NCI-H345 treated with DMSO at 0.1 percent for 48 hours (cell line): ENCODE data around the gene OTUD7B.
A peak's percentile ranks its signal among the peaks of the same experiment; 100 is the strongest.

Experiments used
- DNase-seq: peaks from one replicate; lab custom pipeline; 2025; ENCODE audit not compliant: unreplicated experiment; lab: John Stamatoyannopoulos, UW

Gene OTUD7B

DNA sequence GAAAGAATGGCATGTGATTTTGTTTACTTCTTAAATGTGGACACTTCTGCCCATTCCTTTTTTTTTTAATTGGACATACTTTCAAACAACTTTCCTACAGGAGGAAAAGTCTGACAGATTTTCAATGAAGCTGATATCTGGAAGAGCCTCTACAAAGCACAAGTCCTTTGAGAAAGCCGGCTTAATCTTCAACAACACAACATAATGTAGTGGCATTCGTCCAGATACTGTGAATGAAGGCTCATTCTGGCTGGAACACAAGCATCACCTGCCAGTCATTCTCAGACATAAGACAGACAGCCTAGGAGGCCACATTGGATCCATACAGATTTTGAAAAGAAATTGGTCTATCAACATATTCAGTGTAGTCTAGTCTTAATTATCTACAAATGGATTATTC, 4.9 kb downstream of the OTUD7B start:
- DNase-seq = no peak

DNA sequence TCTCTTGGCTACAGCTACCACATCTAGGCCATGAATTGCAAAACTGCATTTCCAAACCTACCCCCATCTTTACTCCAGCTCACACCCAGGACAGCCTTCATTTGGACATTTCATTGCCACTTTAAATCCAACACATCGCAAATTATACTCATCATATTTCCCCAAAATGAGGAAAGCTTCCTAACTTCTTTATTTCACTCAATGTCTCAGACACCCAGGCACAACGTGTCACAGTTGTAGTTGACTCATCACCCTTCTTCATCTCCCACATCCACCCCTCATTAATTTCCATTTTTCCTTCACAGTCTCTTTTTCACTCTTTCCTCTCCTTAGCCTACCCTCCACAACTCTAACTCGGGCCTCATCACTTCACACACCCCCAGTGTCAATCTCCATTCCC, 6.7 kb downstream of the OTUD7B start:
- no peak for DNase-seq

DNA sequence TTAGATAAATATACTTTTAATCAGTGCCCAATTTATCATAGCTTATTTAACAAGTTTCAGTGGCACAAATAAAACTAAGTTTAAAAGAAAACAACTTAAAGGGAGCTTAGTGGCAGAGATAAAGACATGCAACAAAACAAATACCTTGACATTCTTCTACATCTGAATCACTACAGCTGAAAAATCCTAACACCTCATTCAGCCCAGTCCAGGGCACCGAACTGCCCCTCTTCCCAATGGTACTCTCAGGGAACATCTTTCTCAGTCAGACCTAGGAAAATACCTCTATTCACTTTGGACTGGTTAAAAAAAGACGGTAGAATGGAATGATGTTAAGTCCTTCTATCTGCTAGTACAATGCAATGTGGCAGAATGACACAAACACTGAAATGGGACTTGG, 8.3 kb downstream of the OTUD7B start:
- DNase-seq = no peak

DNA sequence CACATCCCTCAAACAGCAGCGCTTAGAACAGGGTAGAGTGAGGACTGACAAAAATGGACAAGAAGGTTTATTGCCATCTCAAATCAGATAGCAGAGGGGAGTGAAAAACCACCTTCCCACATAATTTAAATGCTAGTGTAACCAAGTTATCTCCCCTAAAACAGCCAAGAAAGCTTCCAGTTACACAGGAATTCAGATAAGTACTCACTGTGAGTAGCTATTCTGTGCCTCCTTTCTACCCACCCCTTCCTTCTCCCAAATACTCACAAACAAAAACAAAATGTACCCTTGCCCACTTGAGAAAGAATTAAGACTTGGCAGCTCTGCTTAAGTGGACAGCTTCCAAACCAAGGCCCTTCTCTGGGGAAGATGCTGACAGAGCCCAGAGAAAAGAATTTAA, 9.1 kb downstream of the OTUD7B start:
- no peak for DNase-seq

DNA sequence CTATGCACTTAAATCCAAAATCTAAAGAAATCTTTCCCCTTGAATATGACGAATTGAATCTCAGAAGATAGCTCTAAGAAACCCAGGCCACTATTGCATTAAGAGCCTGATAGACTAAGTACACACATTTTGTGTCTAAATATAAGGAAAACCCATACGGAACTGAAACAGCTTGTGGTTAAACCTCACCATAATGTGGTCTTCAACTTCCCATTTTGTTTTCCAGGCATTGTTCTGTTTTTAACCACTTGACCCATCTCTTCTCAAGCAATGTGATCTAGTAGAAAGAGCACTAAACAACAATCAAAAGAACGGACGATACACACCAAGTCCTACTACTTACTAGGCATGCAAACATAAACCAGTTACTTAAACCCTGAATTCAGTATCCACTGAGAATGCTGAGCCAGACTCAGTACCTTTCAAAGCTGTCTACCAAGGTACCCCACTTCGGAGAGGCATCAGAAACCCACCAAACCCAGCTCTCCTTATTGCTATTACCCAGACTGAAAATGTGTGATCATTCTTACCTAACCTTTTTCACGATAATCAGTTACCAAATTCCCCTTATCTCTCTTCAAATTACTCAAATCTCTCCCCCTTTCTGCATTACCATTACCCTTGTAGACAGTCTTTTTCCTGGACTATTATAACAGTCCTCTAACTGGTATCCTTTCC, 12.8 kb downstream of the OTUD7B start:
- no peak for DNase-seq

DNA sequence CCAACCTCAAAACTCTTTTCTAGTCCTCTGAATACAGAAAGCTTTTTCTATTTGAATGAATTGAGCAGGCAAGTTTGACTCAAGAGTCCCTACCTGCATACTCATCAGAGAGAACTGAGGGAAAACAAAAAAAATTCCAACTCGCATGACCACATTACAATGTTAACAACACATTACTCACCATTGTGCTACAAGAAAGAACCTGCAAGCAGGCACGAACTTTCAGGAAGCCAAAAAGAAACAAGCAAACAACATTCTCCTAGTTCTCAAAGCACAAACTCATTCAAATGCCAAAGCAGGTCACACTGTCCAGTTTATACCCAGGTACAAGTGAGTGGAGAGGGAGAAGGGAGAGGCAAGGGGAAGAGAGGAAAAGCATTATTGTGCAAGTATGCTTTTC, 14.6 kb downstream of the OTUD7B start:
- no peak for DNase-seq

DNA sequence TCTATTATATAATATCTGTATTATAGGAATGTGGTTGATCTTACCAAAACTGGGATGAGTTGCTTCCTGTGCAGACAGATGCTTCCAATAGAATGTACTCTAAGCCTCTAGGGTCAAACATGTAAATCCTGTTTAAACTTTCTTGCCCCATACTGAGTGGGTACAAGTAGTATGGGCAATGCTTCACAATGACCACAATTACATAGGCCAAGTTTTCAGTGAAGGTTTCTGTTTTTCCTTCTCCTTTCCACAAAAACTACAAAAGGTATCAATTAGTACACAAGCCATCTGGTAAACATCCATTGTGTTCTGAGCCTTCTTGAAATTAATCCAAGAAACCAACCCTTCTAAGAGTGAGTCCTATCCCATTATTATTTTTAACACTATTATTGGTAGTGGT, 16.8 kb downstream of the OTUD7B start:
- DNase-seq = no peak

DNA sequence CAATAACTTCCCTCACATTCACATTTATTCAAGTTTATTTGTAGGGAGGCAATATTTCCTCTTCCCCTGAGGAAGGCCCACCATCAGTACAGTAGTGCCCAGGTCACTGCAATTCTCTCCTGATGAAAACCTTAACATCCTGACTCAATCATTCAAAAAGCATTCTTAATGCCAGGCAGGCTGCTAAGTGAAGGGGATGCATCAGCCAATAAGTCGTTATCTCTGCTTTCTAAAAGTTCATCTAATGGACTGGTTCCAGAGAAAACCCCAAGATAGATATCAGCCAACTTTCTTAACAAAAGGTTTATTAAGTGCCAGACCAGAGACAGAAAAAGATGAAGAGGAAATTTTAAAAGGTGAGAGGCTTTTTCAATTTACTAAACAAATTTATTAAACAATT, 17.3 kb downstream of the OTUD7B start:
- DNase-seq = no peak

DNA sequence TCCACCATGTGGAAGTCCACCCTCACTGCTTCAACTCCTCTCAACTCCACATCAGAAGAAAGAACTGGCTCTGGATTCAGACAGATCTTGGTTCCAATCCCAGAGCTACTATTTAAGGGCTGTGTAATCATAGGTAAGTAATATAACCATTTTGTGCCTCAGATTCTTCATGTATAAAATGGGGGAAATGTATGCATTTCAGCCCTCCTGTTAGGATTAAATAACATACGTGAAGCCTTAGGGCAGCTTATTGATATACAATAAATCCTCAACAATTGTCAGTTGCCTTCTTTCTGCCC, 23.3 kb downstream of the OTUD7B start:
- DNase-seq = no peak

DNA sequence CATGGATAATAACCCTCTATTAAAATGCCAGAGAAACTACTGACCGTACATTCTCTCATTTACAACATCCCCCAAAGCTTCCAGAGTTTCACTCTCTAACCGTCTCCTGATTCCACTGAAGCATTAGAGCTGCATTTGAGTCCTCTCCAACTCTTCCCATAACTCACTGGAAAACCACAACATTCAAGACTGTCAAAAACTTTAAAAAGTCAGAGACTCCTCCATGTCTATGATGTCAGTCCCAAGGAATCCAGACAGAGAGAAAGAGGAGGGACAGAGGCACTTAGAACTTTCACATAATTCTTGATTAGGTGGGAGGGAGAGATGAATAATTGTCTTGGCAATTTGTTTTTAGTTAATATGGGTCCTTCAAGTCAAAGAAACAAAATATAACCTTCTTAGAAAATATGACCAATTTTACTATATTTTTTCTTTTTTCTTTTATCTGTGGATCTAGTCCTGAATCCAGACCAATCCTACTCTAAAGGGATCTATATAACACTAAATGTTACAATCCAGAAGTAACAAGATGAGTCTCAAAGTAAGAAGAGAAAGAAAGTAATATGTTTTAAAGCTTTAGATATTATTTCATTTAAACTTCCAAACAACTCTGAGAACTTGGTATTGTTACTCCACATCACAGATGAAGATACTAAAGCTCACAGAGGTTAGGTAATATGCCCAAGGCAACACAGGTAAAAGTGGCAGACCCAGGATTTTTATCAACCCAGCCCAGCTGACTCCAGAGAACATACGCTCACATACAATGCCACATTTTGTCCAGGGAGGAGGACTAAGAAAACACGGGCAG, 23.8 kb downstream of the OTUD7B start:
- no peak for DNase-seq

DNA sequence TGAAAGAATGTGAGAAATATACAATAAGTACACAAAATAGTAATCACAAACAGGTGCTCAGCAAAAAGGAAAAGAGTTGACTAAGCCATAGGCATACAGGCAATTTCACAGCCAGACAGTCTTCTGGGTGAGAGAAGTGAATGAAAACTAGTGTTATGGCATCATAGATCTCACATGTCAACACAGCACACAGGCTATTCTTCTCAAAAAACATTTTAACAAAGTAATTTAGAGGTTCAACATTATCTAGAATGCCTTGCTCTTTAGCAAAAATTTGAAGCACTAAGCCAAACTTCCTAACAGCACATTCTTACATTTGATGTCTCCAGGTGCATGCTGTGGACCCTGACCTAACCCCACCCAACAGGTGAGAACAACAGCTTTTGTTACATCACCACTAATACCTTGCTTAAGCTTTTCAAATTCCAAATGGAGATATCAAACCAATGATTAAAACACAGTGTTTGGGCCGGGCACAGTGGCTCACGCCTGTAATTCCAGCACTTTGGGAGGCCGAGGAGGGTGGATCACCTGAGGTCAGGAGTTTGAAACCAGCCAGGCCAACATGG, 30.5 kb downstream of the OTUD7B start:
- no peak for DNase-seq

DNA sequence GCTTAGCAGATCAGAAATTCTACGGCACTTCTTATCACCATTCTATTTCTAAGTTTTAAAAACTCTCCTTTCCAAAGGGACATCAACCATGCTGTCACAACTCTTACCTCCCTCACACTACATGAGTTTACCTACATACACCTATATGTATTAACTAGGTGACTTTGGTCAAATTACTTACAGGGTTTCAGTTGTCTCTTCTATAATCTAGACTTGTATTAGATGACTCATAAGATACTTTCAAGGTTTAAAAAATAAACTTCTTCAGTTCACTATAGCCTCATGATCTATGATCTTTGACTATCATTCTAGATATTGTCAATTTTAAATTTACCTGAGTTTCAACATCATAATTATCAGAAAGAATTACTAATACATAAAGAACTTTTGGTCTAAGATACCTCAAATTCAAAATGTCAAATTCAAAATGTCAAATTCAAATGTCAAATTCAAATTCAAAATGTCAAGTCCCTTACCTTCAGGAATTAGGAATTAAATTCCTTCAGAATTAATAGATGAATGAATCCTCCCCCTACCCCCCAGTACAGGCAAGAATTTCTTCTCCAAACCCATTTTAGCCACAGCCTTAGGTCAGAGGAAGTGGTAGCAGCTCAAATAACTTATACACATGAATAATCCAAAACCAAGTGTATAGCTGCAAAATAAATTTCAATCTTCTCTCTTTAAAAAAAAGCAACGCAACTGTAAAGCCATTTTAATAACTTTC, 31.1 kb downstream of the OTUD7B start:
- no peak for DNase-seq

DNA sequence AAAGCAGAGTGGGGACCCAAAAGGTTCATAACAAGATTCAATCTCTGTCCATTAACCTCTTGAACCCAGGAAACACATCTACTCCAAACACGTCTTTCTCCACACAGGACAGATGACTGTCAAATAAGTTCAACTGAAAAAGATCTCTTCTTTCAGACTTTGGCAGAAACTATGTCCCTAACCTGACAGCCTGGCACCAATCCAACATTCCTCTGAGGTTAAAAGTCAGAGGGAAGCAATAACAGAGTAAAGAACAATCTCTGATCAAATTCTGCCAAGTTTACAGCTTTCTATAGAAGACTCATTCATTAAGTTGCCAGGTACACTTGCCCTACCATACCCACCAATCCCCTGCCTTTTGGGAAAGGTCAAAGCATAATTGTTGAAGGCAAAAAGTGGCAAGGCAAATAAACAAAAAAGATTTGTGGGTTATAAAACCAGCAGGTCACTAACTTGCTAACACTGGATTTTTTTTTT, 31.9 kb downstream of the OTUD7B start:
- no peak for DNase-seq

DNA sequence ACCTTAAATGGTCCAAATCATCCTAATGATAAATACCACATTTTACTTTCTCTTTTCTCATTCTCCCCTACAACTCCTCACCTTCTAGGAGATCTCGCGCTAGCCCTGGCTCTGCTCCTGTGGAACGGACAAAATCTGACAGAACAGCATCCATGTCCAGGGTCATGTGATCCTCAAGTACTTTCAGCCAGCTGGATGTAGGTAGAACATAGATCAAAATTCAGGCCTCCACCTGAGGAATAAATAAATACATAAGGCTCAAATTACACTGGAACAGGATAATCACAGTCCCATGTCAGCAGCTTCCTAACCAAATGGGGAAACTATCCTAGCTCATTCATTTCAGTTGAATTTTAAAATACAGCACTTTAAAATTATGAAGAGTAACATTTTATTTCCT, 33.2 kb downstream of the OTUD7B start:
- peak; percentile 85 for DNase-seq

DNA sequence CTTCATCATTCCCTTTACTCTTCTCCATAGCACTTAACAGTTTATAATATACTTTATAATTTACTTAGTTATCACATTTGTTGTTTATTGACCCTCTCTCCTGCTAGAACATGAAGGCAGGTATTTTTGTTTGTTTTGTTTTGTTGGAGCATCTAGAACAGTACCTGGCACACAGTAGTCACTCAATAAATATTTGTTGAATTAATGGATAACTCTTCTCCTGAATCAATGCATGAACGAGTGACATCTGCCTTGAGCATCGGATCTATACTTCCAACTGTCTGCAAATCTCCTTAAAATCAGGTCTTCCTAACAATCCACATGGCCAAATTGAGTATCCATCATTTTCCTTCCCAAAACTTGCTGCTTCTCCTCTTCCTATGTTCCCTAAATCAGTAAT, 38.0 kb downstream of the OTUD7B start:
- DNase-seq = no peak

DNA sequence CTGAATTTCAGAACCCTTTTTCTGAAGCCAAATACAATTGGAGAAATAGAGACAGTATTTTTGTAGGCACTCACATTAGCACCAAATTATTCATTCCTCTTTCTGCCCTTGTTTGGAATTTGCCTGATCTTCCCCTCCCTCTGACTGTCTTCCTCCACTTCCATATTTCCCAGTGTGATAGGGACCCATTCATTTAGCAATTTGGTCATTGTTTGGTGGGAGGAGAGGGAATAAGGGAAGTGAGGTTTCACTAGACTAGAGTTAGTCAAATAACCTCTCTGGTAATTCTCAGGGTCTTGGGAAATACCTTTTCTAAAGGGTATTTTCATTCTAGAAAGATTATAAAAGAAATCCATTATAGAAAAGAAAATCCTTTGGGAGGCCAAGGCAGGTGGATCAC, 42.9 kb downstream of the OTUD7B start:
- DNase-seq = no peak

DNA sequence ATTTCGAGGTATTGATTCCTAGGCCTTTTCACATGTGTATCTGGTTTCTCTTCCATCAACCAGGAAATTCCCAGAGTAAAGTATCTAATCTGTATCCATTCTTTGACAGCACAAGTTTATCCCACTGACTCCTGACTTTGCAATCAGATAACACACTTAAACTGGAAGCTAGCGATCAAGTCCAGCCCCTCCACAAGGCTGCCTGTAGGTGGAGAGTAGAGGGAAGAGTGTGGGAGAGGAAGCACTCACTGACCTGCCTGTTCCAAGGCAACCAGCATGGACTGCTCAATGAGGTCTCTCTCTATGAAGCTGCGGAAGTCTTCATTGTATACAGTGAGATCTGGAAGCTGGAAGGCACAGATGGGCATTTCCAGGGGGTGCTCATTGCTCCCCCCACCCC, 43.5 kb downstream of the OTUD7B start:
- DNase-seq = no peak

DNA sequence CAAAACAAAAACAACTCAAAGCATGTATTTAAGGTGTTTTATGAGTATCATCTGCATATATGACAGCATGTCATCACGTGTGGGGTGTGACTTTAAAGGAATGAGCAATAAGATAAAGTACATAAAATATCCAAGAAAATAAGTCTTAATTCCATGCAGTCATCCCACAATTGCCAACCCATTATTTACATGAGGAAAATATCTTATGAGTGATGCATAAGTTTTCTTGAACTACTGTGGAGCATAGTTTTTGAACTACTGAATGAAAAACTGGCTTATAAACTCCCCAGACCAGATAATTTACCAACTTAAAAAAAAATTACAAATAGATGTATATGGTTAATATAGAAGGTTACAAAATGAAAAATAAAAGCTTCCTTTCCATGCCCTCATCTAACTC, 44.1 kb downstream of the OTUD7B start:
- no peak for DNase-seq

DNA sequence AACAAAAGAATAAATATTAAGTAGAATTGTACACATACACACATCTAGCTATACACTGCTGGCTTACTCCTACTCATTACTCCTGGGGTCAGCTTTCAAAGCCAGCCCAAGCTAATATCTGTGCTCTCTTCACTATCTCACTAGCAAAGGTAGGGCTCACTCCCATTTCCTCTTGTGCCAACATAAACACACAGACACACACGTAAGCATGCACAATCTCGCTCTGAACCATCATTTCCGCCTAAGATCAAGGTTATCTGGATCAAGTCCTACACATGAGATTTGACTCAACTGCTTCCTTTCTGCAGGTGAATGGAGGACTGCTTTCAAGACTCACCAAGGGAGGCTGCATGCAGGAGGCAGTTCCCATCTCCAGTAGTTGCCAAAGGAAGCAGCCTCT, 45.1 kb downstream of the OTUD7B start:
- DNase-seq = no peak

DNA sequence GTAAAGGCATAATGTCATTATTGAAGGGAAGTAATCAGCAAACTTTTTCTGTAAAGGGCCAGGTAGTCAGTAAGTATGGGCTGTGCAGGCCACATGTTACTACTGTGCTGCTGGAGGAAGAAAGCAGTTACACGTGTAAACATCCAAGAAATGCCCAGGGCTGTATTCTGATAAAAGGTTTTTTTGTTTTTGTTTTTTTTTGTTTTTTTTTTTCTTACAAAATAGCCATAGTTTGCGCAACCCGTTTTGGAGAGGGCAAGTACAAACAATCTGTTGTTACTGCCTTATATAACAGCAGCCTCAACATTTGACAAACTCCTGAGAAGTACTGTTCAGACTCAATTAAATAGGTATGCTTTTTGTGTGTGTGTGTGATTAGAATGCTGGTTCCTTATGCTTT, 47.2 kb downstream of the OTUD7B start:
- DNase-seq = no peak

DNA sequence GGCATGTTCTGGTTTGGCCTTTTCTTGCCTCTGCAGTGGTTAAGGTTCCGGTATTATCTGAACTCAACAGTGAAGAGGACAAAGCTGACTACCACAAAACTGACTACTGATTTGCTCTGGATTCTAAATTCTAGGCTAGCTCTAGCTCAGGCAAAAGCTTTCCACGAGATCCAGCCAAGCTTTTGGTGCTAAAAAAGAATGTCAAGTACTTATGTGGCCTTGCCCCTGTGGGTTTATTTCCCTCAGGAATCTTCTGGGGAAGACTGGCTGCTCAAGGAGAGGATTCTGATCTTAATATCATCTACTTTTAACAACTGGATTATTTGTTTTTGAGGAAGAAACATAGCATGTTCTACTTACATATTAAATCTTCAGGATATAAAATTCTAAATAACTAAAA, 47.8 kb downstream of the OTUD7B start:
- no peak for DNase-seq
